Upper lobe of left lung (tissue), 4 donors: ENCODE data around the gene PRSS48.

ENCODE experiments used
- CTCF ChIP-seq, 6 experiments: fragments of 450-650 bp in 4 of 6; fragments of 200-600 bp in 2 of 6; sonication (generic) in 2 of 6; IDR thresholded peaks; one replicate each; pipeline ENCODE4 v1.5.1; 2016 to 2019; ENCODE audit warnings: antibody characterized with exemption in 6 of 6
- POLR2A ChIP-seq, 4 donors: fragments of 450-650 bp; IDR thresholded peaks; one replicate each; pipeline ENCODE4 v1.5.1; 2016 to 2017; ENCODE audit warnings: antibody characterized with exemption in 4 of 4, mild to moderate bottlenecking in 2 of 4

- TF ChIP-seq POLR2A (IDR thresholded peaks at IDR 0.05) (no peak), CTCF (IDR thresholded peaks at IDR 0.05) (no peak)
These were observed 27.3 kb downstream of the PRSS48 start for GRCh38 chr4:151304226-151304625.
